ENCODE data around the gene SNAI3.

The SNAI3 gene

GRCh38 chr16:88723911-88724310, 37.6 kb upstream of the SNAI3 start:
- Histone ChIP-seq H3K27ac (no peak overlapping the region), H3K4me3 (ENCODE audit: low read depth, low read length) (no peak overlapping the region), H3K9me3 (ENCODE audit: severe bottlenecking) (no peaks in the 10 kb centered on the region), H3K27me3 (ENCODE audit: insufficient read depth, low read depth, severe bottlenecking) (no peaks in the 10 kb centered on the region), H3K36me3 (no peaks in the 10 kb centered on the region)
- DNase-seq: no peak
- TF ChIP-seq CTCF (IDR thresholded peaks at IDR 0.05; ENCODE audit: low read depth, low read length): no peak

- Histone ChIP-seq H3K36me3 (no peaks in the 10 kb centered on the region), H3K4me3 (ENCODE audit: low read depth, low read length) (no peak overlapping the region), H3K27me3 (ENCODE audit: insufficient read depth, low read depth, severe bottlenecking) (no peaks in the 10 kb centered on the region), H3K27ac (no peak overlapping the region), H3K9me3 (ENCODE audit: severe bottlenecking) (no peaks in the 10 kb centered on the region)
- DNase-seq: no peak
- no peak for TF ChIP-seq CTCF (IDR thresholded peaks at IDR 0.05; ENCODE audit: low read depth, low read length)
Observed at GRCh38 chr16:88723507-88723887, 37.2 kb upstream of the SNAI3 start.

GRCh38 chr16:88722784-88723506, 36.6 kb upstream of the SNAI3 start:
- Histone ChIP-seq H3K4me3 (ENCODE audit: low read depth, low read length) (no peak overlapping the region), H3K9me3 (ENCODE audit: severe bottlenecking) (no peaks in the 10 kb centered on the region), H3K36me3 (no peaks in the 10 kb centered on the region), H3K27me3 (ENCODE audit: insufficient read depth, low read depth, severe bottlenecking) (no peaks in the 10 kb centered on the region), H3K27ac (no peak overlapping the region)
- no peak for DNase-seq
- TF ChIP-seq CTCF (IDR thresholded peaks at IDR 0.05; ENCODE audit: low read depth, low read length): no peak

- Histone ChIP-seq H3K27me3 (ENCODE audit: insufficient read depth, low read depth, severe bottlenecking) (no peaks in the 10 kb centered on the region), H3K9me3 (ENCODE audit: severe bottlenecking) (no peaks in the 10 kb centered on the region), H3K36me3 (no peaks in the 10 kb centered on the region; the same call in 1 of the 2 replicates), H3K27ac (no peak overlapping the region), H3K4me3 (ENCODE audit: low read depth, low read length) (no peak overlapping the region)
- TF ChIP-seq CTCF (IDR thresholded peaks at IDR 0.05; ENCODE audit: low read depth, low read length): no peak
- DNase-seq: no peak
Observed at GRCh38 chr16:88721815-88722755, 35.8 kb upstream of the SNAI3 start.

DNA sequence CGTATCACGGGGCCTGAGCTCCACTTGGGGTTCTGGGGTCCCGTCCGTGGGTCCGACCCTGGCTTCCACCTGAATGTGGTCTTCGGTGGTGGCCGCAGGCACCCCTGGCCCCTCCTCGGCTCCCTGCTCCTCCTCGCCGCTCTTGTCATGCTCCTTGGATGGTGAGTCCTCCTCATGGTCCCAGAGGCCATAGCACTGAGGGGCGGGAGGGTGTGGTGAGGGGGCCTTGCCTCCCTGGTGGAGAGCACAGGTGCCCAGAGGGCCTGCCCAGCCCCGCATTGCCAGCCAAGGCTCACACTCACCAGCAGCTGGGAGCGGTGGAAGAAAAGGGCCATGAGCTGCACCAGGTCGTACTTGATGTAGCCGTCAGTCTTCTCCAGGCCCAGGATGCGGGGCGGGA, 34.9 kb upstream of the SNAI3 start:
- Histone ChIP-seq H3K4me3 (ENCODE audit: low read depth, low read length) (no peak overlapping the region), H3K27ac (no peak overlapping the region), H3K27me3 (ENCODE audit: insufficient read depth, low read depth, severe bottlenecking) (no peaks in the 10 kb centered on the region), H3K36me3 (no peaks in the 10 kb centered on the region; the same call in 1 of the 2 replicates), H3K9me3 (ENCODE audit: severe bottlenecking) (no peaks in the 10 kb centered on the region)
- TF ChIP-seq CTCF (IDR thresholded peaks at IDR 0.05; ENCODE audit: low read depth, low read length): no peak
- no peak for DNase-seq
